PC-9 (cell line): ENCODE results near the gene PLEKHA5.

Experiments
- CTCF ChIP-seq: fragments of 200-600 bp; sonication (generic); conservative IDR thresholded peaks from 2 replicates; pipeline ENCODE4 v1.6.1; 2017; ENCODE audit warnings: mixed run types, antibody characterized with exemption, mild to moderate bottlenecking, moderate library complexity
- EZH2 ChIP-seq: fragments of 200-600 bp; sonication (generic); IDR thresholded peaks from 2 replicates; pipeline ENCODE4 v1.8.0; 2017; ENCODE audit warnings: antibody characterized with exemption, low read depth

GRCh38 chr12:19299765-19300164 is 170.2 kb downstream of the PLEKHA5 start:
- no peak for TF ChIP-seq CTCF
- TF ChIP-seq EZH2 = no peak
